B cell (primary cell): ENCODE results near the gene RNU5B-1.

Experiments
- EZH2 ChIP-seq: IDR thresholded peaks from 2 replicates; pipeline ENCODE4 v1.6.1; 2012; ENCODE audit warnings: borderline replicate concordance, low read depth, mild to moderate bottlenecking, moderate library complexity, low read length; ENCODE audit not compliant: insufficient read depth, poor library complexity, severe bottlenecking
- TF ChIP-seq, protein P1 (sequence below): fragments of 200-600 bp; IDR thresholded peaks from one replicate; pipeline ENCODE4 v1.8.0; 2022; ENCODE audit warnings: antibody characterized with exemption, mild to moderate bottlenecking

GRCh38 chr15:65336493-65337435 lies 32.3 kb downstream of the RNU5B-1 start:
- TF ChIP-seq, protein P1, sequence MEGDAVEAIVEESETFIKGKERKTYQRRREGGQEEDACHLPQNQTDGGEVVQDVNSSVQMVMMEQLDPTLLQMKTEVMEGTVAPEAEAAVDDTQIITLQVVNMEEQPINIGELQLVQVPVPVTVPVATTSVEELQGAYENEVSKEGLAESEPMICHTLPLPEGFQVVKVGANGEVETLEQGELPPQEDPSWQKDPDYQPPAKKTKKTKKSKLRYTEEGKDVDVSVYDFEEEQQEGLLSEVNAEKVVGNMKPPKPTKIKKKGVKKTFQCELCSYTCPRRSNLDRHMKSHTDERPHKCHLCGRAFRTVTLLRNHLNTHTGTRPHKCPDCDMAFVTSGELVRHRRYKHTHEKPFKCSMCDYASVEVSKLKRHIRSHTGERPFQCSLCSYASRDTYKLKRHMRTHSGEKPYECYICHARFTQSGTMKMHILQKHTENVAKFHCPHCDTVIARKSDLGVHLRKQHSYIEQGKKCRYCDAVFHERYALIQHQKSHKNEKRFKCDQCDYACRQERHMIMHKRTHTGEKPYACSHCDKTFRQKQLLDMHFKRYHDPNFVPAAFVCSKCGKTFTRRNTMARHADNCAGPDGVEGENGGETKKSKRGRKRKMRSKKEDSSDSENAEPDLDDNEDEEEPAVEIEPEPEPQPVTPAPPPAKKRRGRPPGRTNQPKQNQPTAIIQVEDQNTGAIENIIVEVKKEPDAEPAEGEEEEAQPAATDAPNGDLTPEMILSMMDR: no peak
- TF ChIP-seq EZH2: no peak
